ENCODE data around the gene CBLB.

DNA sequence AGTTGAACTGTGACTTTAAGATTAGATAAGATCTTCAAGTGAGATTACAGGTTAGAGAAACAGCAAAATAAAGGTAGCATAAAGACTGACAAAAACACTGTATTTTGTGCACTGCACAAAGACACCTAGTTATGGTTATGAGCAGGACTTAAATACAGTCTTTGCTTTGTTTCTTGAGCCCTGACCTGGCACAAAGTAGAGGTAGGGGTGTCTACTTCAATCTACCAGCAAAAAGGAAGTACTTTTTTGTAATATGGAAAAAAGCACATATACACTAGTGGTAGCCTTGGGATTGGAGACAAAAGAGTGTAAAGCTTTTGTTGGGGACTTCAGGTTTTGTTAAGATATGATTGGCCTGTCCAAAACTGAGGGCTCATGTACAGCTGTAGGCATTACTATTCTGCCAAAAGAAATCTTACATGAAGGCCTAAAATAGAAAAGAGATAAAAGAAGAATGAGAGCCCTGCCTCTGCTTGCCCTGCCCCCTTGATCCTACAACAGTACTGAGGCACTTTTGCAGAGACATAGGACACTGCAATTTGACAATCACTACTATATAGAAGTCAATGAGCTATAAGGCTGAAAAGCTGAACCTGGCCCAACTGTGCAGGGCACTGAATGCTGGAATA is 194.3 kb downstream of the CBLB start:
- TF ChIP-seq EZH2 (IDR thresholded peaks at IDR 0.05) (no peak), POLR2AphosphoS5 (IDR thresholded peaks at IDR 0.05; ENCODE audit: borderline replicate concordance, low read depth, low read length) (no peak), FOXP2 (optimal IDR thresholded peaks at IDR 0.05; ENCODE audit: control extremely low read depth, extremely low read length, insufficient read depth) (no peak)
